Inferior parietal cortex (tissue), 1 donor: ENCODE results near the gene LGMN.
"Not testable (repeated sequence)": the region's sequence is repeated elsewhere in the genome, so short reads cannot be mapped to it uniquely, and the experiment has no call there.

Experiments used
- DNase-seq: peaks from one replicate; pipeline ENCODE4 v3.0.0-alpha.2; 2016; ENCODE audit errors: extremely low spot score

LGMN gene

GRCh38 chr14:92694807-92695206 is 53.6 kb downstream of the LGMN start:
- DNase-seq, result no peak

GRCh38 chr14:92693998-92694795 is 54.2 kb downstream of the LGMN start:
- no peak for DNase-seq

GRCh38 chr14:92692822-92693226 is 55.6 kb downstream of the LGMN start:
- DNase-seq, result no peak

- DNase-seq, result no peak
Observed at GRCh38 chr14:92690171-92691011, 58.0 kb downstream of the LGMN start.

GRCh38 chr14:92688434-92689375 is 59.7 kb downstream of the LGMN start:
- DNase-seq, result no peak

- no peak for DNase-seq
Observed at GRCh38 chr14:92687681-92688433, 60.6 kb downstream of the LGMN start.

- DNase-seq, result peak; percentile 77
Observed at GRCh38 chr14:92686900-92687427, 61.5 kb downstream of the LGMN start.

- no peak for DNase-seq
Observed at GRCh38 chr14:92686411-92686899, 62.0 kb downstream of the LGMN start.

- no peak for DNase-seq
Observed at GRCh38 chr14:92685784-92686355, 62.6 kb downstream of the LGMN start.

GRCh38 chr14:92684801-92685560 is 63.4 kb downstream of the LGMN start:
- no peak for DNase-seq

- no peak for DNase-seq
Observed at GRCh38 chr14:92683041-92683440, 65.4 kb downstream of the LGMN start.

- DNase-seq, result peak; percentile 76
Observed at GRCh38 chr14:92680781-92681650, 67.4 kb downstream of the LGMN start.

- DNase-seq, result not testable (repeated sequence)
Observed at GRCh38 chr14:92680330-92680729, 68.1 kb downstream of the LGMN start.

- DNase-seq, result no peak
Observed at GRCh38 chr14:92679246-92679645, 69.2 kb downstream of the LGMN start.

- DNase-seq, result no peak
Observed at GRCh38 chr14:92678766-92679165, 69.7 kb downstream of the LGMN start.

- DNase-seq, result no peak
Observed at GRCh38 chr14:92677955-92678354, 70.5 kb downstream of the LGMN start.

- no peak for DNase-seq
Observed at GRCh38 chr14:92677087-92677668, 71.2 kb downstream of the LGMN start.
